ENCODE data around the gene SLC8A2.

The SLC8A2 gene

DNA sequence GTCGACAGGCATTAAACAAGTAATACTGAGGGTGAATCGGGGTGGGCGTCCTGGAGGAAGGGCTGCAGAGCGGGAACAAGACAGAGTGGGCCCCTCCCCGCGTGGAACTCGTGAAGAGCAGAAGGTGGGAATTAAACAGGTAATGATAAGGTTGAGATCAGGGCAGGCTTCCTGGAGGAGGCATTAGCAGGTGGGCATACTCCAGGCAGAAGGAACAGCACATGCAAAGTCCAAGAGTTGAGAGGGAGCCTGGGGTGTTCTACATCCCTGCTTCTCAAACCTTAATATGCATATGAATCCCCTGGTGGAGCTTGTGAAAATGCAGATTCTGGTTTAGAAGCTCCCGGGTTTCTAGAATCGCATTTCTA, 23.3 kb downstream of the SLC8A2 start:
- DNase-seq, result no peak

DNA sequence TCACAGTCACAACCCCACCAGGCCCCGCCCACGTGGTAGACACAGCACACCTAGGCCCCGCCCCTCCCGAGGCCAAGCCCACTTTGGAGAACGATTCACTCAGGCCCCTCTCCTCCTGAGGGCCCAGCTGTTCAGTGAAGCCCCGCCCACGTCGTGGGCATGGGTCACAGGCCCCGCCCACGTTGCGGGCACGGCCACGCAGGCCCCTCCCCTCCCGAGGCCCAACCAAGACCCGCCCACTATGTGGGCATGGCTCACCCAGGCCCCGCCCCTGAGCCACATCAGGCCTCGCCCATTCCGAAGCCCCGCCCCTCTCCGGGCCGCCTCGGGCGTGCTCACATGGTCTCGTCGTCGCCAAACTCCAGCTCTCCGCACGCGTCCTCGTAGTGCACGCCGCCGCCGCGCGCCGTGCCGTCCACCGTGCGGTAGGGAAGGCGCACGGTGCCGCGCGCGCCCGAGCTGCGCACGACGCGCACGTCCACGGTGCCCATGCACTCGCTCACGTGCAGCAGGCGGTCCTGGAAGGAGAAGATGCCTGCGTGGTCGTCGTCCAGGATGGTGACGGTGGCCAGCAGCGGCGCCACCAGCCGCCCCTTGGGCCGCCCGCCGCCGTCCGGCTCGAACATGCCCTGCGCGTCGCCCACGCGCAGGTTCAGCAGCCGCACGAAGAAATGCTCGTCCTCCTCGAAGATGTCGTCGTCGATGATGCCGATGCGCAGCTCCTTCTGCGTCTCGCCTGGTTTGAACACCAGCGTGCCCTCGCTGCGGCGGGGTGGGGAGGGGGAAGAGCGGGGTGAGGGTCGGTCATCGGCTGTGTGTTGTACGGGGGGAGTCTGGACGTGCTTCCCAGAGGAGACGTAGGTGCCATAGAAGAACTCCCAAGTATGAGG, 24.0 kb downstream of the SLC8A2 start:
- peak; percentile 32 for DNase-seq

DNA sequence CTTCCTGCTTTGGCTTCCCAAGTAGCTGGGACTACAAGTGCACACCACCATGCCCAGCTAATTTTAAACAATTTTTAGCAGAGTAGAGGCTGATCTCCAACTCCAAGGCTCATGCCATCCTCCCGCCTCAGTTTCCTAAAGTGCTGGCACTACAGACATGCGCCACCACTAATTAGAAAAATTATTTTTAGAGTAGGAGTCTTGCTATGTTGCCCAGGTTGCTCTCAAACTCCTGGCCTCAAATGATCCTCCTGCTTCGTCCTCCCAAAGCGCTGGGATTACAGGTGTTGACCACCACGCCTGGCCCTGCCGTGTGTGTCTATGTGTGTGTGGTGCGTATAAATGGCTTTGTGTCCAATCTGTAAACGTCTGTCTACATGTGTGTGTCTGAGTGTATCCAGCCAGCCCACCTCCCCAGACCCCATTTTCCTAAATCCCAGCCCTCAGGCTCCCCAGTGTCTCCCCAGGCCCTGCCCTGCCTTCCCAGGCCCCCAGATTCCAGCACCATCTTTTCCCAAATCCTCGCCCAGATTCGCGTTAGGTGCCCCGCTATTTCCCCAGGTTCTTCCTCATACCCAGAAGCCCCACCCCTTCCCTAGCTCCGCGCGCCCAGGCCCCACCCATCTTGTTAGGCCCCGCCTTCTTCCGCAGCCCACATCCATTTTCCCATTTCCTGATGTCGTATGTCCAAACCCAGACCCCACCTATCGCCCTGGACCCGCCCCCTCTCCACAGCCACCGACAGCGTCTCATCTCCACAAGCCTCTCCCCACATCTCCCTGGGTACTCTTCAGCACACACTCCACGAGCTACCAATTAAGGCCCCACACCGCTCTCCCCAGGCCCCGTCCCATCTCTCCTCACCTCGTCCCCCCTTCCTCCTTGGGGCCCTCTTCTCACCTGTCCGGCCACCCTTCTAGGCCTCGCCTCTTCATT, 24.9 kb downstream of the SLC8A2 start:
- DNase-seq, result no peak

DNA sequence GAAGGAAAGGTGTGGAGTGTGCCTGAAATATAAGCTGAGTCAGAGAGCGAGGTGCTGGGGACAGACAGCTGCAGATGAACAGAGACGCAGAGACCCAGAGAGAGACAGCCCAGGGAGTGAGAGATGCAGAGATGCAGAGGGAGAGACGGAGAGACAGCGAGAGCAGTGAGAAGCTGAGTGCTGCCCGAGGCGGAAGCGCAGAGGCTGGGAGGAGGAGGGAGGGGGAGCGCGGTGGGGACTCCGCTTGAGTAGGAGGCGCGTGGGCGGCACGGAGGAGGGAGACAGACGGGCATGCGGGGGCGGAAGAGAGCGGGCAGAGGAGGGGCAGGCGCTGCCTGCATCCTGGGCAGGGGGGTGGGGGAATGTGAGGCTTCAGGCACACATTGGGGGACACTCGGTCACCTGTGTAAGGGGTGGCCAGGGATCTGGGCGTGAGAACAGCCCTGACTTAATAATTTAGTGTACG, 25.7 kb downstream of the SLC8A2 start:
- DNase-seq, result peak; percentile 34

DNA sequence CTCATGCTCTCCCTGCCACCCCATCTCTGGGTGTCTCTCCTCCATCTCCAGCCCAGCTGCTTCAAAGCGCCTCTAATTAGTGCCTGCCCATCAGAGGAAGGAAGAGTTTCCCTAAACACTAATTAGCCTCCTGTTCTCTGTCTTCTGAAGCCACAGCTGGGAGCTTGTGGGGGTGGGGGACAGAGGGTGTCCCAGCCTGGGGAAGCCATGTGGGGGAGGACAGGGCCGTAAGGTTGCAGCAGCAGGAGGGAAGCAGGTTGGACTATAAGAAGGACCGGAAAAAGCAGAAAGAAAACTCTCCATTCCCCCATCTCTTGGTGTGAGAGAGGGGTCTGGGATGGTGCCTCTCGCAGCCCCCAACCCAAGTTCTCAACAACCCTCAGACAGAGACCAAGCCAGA, 26.2 kb downstream of the SLC8A2 start:
- no peak for DNase-seq

DNA sequence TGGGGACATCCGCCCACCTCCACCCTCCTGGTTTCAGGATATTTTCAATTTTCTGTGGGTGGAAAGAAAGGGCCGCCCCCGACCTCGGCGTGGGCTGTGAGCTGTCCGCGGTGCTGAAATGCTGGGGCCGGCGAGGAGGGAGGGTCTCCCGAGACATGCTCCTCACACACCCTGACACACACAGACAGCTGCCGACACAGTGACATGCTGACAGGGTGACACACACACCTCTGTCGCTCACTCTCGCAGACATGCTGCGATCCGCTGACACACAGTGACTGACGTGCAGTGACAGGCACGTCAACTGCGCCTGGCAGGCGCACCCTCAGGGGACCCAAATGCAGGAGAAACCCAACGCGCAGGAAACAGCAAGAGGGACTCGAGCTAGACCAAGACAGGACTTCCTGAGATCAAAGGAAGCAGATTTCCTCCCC, 27.3 kb downstream of the SLC8A2 start:
- DNase-seq, result no peak

DNA sequence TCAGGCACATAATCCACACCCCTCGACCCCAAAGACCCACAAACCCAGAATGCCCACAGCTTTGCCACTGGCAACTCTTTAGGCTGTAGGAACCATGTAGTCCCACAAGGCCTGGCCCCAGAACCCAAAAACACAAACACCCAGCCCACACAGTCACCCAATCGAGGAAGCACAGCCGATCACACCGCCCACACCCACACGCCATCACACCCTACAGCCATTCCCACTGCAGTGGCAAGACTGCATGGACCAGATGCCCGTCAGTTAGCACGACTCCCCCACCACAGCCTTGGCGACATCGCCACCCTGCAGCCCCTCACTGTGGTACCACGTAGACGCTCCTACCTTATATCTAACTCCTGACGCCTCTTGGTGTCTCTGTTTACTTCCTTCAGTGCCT, 28.4 kb downstream of the SLC8A2 start:
- no peak for DNase-seq

DNA sequence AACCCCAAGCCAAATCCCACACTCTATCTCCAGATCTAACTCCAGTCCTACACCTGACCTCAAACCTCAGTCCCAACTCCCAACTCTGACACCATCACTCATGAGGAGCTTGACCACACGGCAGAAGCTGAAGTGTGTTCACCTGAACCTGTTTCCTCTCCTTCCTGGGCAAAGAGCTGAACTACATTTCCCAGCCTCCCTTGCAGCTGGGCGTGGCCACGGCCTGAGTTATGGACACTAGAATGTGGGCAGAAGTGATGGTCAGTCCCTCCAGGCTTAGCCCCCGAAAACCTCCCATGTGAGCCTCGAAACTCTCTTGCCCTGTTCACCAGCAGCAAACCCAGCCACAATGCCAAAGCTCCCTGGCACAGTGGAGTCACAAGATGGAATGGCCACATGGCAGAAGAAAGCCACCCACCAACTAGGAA, 32.9 kb downstream of the SLC8A2 start:
- no peak for DNase-seq

DNA sequence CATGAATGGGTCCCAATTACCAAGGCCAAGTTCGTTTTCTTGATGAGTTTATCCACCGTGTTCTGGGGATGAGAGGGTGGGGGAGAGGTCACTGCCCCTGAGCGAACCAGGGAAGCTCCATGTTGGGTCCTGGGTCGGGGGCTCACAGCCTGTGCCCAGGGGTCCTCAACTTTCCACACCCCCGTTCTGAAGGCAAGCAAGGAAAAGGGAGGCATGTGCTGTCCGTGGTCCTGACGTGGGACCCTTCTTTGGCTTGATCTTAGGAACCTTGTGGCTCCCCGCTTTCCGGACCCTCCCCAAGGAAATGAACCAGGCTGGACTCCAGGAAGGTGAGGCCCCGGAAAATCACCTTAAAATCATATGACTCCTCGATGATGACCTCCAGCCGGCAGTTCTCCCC, 34.2 kb downstream of the SLC8A2 start:
- DNase-seq, result no peak

DNA sequence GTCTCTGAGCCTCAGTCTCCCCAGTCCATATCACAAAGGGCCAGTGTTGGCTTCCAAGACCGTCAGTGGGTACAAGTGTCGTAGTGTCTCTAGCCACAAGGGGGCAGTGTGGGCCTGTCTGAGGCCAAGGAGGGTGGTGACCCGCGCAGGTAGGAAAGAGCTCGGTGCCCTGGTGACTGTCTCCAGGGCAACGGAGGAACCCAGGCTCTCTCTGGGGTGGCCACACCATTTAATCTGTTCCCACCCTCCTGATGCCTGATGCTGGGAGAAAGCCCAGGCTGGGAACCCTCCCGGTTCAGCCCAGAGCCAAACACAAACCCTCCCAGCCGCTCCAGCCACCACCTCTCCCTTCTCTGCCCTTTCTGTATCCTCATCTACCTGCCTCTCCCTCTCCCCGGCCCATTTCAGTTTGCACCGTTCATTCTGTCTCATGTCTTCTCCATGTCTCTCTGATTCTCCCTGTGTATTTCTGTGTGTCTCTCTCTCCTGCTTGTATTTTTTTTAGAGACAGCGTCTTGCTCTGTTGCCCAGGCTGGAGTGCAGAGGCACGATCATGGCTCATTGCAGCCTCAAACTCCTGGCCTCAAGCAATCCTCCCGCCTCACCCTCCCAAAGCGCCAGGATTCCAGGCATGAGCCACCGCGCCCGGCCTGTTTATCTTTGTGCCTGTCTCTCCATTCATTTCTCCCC, 34.8 kb downstream of the SLC8A2 start:
- no peak for DNase-seq

DNA sequence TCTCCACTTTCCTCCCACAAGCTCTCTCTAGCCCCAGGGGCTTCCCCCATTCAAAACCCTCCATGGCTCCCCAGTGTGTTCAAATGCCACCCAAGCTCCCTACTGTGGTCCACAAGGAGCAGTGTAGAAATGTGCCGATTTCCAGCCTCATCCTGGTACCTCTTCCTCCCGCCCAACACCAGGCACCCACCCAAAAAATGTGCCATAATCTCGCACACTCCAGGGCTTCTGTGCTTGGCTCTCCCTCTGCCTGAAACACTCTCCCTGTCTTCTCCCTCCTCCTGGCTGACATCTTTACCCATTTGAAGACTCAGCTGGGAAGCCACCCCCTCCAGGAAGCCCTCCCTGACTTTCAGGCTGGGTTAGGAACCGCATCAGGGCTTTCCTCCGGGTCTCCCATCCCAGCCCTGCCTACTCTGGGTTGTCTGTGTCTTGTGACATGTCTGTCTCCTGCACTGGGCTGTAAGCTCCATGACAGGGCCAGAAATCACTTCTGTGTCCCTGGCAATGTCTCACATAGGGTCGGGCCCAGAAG, 35.7 kb downstream of the SLC8A2 start:
- DNase-seq, result no peak

DNA sequence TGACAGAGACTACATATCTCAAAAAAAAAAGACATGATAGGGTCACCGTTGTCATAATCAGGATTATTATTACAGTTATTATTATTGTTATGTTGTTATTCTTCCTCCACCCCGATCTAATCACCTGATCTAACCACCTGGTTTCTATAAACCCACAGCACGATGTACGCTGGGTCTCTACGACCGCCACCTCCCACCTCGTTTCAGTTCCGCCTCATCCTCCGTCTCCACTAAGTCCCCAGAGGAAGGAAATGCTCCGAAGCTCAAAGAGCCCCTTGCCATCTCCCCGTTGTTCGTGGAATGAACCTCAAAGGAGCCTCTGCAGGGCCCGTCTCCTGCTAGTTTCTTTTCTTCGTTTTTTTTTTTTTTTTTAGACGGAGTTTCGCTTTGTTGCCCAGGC, 36.5 kb downstream of the SLC8A2 start:
- DNase-seq, result no peak

DNA sequence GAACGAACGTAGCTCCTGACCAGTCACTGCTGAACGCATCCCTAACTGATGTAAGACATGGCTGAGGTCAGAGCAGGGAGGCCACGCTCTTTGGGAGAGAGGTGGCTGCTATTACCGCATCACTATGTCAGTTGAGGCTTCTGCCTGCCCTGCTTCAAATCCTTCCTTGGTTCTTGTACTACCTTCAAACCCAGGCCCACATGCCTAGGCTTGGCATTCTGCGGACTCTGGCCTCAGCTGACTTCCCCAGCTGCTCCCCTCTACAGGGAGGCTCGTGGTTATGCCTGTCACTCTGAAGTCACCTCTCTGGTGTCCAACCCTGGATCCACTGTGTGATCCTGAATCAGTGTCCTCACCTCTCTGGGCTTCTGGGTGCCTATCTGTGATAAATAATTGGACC, 37.6 kb downstream of the SLC8A2 start:
- no peak for DNase-seq

DNA sequence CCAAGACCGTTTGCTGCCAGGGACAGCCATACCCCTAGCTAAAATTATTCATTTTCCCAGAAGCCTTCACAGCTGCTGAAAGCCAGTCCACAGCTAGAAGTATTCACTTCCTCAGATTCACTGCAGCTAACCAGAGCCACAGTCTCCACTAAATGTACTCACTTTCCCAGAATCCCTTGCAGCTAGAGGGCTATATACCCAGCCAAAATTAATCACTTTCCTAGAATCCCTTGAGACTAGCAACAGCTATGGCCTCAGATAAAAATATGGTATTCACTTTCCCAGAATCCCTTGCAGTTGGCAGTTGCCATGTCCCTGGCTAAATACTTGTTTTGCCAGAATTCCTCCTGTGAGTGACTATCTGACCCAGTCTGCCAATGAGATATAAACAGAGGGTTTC, 38.6 kb downstream of the SLC8A2 start:
- DNase-seq, result no peak

DNA sequence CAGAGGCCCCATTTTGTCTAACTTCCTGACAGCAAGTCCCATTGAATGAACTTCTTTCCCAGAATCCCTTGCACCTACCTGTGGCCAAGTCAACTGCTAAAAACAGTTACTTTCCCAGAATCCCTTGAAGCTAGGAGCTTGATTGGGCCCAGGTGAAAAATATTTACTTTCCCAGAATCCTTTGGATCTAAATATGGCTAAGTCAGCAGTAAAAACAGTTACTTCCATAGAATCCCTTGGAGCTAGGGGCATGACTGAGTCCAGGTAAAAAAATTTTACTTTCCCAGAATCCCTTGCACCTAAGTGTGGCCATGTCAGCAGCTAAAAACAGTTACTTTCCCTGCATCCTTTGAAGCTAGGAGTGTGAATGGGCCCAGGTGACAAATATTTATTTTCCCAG, 39.2 kb downstream of the SLC8A2 start:
- DNase-seq, result no peak

DNA sequence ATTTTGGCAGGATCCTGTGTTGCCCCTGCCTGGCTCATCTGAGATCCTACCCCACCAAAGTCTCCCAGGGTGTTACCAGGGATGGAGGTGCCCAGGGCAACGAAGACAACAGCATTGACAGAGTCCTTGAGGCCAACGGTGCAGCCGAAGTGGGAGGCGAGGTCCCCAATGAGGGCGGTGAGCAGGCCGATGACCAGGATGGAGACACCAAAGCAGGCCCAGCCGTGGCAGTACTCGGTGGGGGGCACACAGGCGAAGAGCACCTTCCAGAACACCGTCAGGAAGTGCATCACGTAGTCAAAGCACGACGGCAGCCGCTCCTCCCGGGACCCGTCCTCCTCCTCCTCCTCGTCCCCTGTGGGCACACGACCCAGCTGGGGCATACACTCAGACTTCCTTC, 39.6 kb downstream of the SLC8A2 start:
- no peak for DNase-seq

DNA sequence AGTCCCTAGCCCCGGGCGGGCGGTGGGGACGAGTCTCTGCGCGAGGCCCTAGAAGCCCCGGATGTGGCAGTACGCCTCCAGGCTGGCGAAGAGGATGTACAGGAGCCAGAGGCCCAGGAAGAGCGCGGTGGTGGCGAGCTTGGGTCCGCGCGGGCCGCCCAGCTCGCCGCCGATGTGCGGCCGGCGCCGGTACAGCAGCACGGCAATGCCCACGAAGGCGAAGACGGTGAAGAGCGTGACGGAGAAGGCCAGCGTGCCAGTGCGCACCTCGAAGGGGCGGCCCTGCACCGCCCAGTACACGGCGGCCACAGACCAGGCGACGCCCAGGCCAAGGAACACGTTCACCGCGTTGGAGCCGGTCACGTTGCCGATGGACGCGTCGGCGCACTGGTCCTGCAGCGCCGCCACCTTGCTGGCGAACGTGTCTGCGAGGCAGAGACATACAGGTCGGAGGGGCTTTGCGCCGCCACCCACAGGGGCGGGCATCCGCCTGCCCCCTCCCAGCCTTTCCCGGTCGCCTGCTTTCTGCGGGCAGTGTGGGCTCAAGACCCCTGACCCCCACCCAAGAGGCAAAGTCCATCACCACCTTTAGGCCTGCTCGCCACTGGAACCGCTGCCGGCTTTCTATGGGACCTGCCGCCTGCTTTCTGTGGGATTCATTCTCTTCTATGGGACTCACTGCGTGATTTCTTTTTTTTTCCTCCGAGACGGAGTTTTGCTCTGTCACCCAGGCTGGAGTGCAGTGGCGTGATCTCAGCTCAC, 41.5 kb downstream of the SLC8A2 start:
- DNase-seq, result no peak

DNA sequence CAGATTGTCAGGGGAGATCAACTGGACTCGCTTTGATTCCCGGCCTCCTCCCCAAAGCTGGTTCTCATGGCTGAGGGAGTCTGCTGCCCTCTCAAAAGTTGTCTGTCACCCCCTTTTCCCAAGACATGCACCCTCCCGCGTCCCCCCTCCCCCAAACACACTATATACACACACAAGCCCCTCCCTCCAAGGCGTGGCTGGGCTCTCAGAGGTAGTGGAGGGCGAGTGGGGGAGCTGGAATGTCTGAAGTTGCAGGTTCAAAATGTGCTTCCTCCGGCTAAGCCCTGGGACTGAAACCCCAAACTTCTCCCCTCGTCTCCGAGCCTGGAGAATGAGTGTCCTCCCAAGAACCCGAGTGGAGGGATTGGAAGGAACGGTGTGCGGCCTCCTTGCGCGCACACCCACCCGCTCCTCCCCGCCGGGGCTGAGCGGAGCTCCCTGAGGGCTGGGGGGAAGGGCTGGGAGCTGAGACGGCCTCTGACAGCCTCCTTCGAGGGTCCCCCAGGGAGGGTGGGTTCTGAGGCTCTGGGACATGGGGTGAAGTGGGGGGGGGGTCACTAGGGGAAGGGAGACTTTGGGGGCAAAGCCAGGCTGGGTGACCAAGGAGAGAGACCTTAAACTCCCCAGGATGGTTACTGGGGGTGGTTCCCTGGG, 42.4 kb downstream of the SLC8A2 start:
- DNase-seq, result no peak

DNA sequence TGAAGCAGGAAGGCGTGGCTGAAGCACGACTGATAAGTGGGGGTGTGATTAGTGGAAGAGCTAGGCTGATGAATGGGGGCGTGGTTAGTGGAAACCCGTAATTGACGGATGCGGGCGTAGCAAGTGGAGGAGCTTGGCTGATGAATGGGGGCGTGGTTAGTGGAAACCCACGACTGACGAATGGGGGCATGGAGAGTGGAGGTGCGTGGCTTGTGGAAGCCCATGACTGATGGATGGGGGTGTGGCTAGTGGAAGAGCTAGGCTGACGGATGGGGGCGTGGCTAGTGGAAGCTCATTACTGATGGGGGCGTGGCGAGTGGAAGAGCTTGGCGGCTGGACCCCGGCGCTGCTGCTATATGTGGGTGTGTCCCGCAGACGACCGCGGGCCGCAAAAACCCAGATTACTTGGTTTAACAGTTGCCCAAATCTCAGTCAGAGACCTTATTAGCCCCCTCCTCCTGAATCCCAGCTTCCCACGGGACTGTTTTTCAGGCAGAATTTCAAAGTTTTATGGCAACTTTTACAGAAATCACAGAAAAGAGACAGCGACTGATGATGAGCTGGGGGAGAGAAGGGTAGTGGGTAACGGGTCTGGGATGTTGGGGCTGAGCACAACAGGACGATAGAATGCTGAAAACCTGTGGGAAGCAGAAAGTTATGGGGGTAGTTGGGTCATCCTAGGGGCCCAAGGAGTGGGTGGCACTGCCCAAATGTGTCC, 43.4 kb downstream of the SLC8A2 start:
- DNase-seq, result no peak

DNA sequence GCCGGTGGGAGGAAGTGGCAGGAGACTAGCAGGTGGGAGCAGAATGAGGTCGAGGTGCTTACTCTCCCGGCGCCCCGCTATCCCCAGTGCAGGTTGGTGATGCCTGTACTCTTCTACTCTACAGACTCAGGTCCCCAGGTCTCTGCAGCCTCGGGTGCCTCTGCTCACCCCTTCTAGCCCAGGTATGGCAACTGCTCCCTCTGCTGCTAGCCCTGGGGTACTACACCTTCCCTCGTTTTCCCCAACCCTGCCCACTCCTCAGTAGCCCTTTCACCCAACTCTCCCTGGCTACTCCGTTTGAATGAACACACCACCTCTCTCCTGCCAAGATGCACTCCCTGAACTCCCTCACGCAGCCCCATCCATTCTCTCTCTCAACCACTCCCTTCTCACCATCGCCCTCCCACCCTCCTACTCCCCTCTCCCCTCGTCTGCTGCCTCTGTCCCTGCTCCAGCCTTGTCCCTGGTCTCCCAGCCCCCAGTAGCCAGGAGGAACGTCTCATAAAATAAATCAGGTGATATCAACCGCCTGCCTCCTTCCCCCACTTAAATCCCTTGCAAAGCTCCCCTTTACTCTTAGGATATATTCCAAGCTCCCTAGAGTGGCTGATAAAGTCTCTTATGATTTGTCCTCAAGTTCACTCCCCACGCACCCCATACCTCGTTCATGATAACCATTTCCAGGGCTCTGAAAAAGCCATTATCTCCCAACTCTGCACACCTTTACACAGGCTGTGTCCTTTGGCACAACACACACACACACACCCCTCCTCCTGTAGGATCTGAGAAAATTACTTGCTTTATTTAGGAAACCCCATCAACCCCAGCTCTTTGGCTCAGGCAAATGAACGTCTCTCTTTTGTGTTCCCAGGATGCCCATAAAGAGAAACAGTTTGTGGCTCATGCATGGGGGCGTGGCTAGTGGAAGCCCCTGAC, 44.2 kb downstream of the SLC8A2 start:
- no peak for DNase-seq

Data from activated gamma-delta T cell (primary cell).